ENCODE results near the gene TMEM144.

TMEM144 gene

DNA sequence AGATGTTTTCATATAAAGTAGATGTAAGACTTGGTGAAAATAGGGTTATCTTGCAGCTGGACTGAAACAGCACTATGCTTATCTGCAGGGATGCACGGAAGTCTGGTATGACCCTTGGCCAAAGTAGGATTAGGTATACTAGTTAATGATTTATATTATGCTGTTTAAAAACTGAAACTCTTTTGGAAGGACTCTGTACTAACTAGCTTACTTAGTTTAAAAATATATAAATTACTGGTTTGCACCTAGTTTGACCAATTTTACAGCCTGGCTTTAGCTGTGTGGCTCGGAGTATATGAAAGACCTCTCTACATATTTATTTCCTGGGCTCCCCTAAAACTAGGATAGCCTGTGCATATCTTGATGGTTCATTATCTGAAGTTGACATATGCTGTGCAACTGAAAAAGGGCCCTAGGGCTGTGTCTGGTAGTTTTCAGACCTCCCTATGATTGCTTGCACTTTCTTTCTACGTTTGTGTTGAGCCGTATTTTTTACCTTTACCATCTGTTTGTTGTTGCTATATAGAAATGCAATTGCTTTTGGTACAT, 89.2 kb downstream of the TMEM144 start:
- no peak for DNase-seq (ENCODE audit: low spot score)

DNA sequence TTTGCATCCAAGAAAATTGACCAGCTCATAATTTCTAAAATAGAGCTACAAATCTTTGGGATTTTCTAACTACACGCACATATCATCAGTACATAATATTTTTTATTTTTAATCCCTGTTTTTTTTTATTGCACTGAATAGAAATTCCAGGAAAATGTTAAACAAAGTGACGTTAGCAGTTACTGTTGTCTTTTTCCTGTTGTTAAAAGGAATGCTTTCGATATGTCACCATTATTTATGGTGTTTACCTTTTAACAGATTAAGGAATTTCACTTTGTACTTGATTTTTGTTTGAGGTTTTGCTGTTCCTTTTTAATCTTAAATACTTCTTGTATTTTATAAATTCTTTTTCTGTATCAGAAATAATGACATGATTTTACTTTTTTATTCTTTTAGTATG, 89.7 kb downstream of the TMEM144 start:
- DNase-seq (ENCODE audit: low spot score), result no peak

DNA sequence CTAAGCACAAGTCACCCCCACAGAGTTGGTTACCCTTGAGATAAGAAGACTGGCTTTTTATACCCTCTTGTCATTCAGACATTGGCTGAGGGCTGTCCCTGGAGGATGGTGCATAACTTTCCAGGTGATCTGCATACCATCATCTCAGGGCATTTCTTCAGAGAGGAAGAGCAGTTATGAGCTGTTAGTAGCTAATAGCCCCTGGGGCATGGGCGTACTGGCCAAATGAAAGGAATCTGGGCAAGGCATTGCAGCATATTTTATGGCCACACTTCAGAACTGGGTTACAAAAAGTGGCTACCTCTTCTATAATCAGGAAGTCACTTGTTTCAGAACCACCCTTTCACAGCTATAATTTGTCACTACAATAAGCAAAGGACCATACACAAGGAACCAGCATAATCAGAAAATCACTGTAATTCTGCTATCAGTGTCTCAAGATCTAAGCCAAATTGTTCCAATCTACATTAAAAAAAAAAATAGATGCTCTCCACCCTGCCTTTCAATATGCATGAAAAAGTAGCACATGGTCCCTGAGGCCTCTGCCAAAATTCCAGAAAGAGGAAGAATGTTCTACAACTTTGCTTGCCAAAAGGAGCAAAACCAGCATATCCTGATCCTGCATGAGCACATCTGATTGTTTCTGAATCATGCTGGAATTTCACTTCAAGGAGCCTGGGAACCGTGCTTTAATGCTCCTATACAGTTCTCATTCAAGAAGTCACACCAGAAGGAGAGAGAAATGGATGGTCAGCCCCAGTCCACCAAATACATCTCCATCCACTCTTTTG, 92.0 kb downstream of the TMEM144 start:
- DNase-seq (ENCODE audit: low spot score), result no peak

DNA sequence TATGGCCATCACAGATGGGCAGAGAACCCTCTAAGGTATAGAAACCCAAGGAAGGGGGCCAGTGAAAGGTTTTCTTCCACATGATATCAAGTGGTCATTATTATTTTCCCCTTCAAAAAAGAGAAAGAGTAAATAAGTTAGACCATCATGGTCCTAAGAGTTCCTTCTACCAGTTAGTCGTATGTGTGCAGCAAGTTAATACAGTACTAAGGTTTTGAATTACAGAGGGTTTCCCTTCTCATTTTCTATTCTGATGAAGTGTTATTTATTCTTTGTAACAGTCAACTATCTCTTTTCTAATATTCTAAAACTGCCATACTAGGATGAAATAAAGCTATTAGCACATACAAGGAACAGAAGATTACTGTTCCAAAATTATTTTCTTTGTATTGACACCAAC, 94.4 kb downstream of the TMEM144 start:
- DNase-seq (ENCODE audit: low spot score), result no peak

Data from COLO829 (cell line).